ENCODE data around the gene USP3. TPM values are rescaled to one million over a fixed set of nuclear protein-coding genes. Genes with fewer than 3 reads are reported as not detected.

USP3 gene
- total RNA-seq, 2 donors from 2014 or later: 44.2 to 45.8 TPM

- peaks cover 7% of the 10 kb centered on the region for H3K4me1 ChIP-seq (replicated peaks)
- no peaks in the 10 kb centered on the region for H3K27me3 ChIP-seq (replicated peaks; ENCODE audit: insufficient read depth)
- H3K9me3 ChIP-seq: no peaks in the 10 kb centered on the region
- intact Hi-C loops (cut with DNase I): no loop called here
- H3K27ac ChIP-seq: no peak overlapping the region
- no peaks in the 10 kb centered on the region for H3K36me3 ChIP-seq
- TF ChIP-seq POLR2AphosphoS5 (IDR thresholded peaks at IDR 0.05) (no peak), POLR2A (IDR thresholded peaks at IDR 0.05) (no peak), CTCF (IDR thresholded peaks at IDR 0.05) (no peak)
- H3K4me3 ChIP-seq: no peak overlapping the region
- DNase-seq (ENCODE audit: low spot score): no peak
- WGBS: 78% methylated on average over 5 of the region's 5 CpGs
These were observed 7.8 kb downstream of the USP3 start for GRCh38 chr15:63512148-63512547.

- peaks cover 7% of the 10 kb centered on the region for H3K4me1 ChIP-seq (replicated peaks)
- TF ChIP-seq CTCF (IDR thresholded peaks at IDR 0.05) (no peak), POLR2A (IDR thresholded peaks at IDR 0.05) (no peak), POLR2AphosphoS5 (IDR thresholded peaks at IDR 0.05) (no peak)
- no peak for DNase-seq (ENCODE audit: low spot score)
- intact Hi-C loops (cut with DNase I): no loop called here
- no peaks in the 10 kb centered on the region for H3K9me3 ChIP-seq
- H3K27ac ChIP-seq: no peak overlapping the region
- 91% methylated on average over 6 of the region's 6 CpGs for WGBS
- no peak overlapping the region for H3K4me3 ChIP-seq
- no peaks in the 10 kb centered on the region for H3K36me3 ChIP-seq
- H3K27me3 ChIP-seq (replicated peaks; ENCODE audit: insufficient read depth): no peaks in the 10 kb centered on the region
These were observed 8.9 kb downstream of the USP3 start for GRCh38 chr15:63513271-63513670.

GRCh38 chr15:63513728-63514127 lies 9.3 kb downstream of the USP3 start:
- Histone ChIP-seq H3K4me1 (replicated peaks) (peaks cover 7% of the 10 kb centered on the region), H3K27ac (no peak overlapping the region), H3K4me3 (no peak overlapping the region), H3K9me3 (no peaks in the 10 kb centered on the region), H3K36me3 (no peaks in the 10 kb centered on the region), H3K27me3 (replicated peaks; ENCODE audit: insufficient read depth) (no peaks in the 10 kb centered on the region)
- DNase-seq (ENCODE audit: low spot score): no peak
- WGBS: 87% methylated on average over 3 of the region's 3 CpGs
- intact Hi-C loops (cut with DNase I): no loop called here
- TF ChIP-seq CTCF (IDR thresholded peaks at IDR 0.05): no peak
- TF ChIP-seq POLR2A (IDR thresholded peaks at IDR 0.05): no peak
- no peak for TF ChIP-seq POLR2AphosphoS5 (IDR thresholded peaks at IDR 0.05)

GRCh38 chr15:63514531-63514943 lies 10.1 kb downstream of the USP3 start:
- no peak for DNase-seq (ENCODE audit: low spot score)
- Histone ChIP-seq H3K9me3 (no peaks in the 10 kb centered on the region), H3K36me3 (no peaks in the 10 kb centered on the region), H3K4me3 (no peak overlapping the region), H3K4me1 (replicated peaks) (peaks cover 7% of the 10 kb centered on the region), H3K27me3 (replicated peaks; ENCODE audit: insufficient read depth) (no peaks in the 10 kb centered on the region), H3K27ac (no peak overlapping the region)
- WGBS: 17% methylated on average over 1 of the region's 1 CpG
- TF ChIP-seq CTCF (IDR thresholded peaks at IDR 0.05) (no peak), POLR2AphosphoS5 (IDR thresholded peaks at IDR 0.05) (peak; percentile 29)
- intact Hi-C loops (cut with DNase I): no loop called here

- peaks cover 4% of the 10 kb centered on the region for H3K4me1 ChIP-seq (replicated peaks)
- no peaks in the 10 kb centered on the region for H3K27me3 ChIP-seq (replicated peaks; ENCODE audit: insufficient read depth)
- H3K9me3 ChIP-seq: no peaks in the 10 kb centered on the region
- no peaks in the 10 kb centered on the region for H3K36me3 ChIP-seq
- H3K27ac ChIP-seq: no peak overlapping the region
- no peak overlapping the region for H3K4me3 ChIP-seq
- DNase-seq (ENCODE audit: low spot score): no peak
- intact Hi-C loops (cut with DNase I): no loop called here
- TF ChIP-seq POLR2A (IDR thresholded peaks at IDR 0.05) (no peak), CTCF (IDR thresholded peaks at IDR 0.05) (no peak), POLR2AphosphoS5 (IDR thresholded peaks at IDR 0.05) (no peak)
These were observed 12.8 kb downstream of the USP3 start for GRCh38 chr15:63517202-63517601.
